ENCODE measurements around the gene AHNAK2.
A peak's percentile ranks its signal among the peaks of the same experiment; 100 is the strongest.

The AHNAK2 gene

GRCh38 chr14:104979758-104980610, 1.8 kb upstream of the AHNAK2 start (continued):
- TF ChIP-seq, protein P1, sequence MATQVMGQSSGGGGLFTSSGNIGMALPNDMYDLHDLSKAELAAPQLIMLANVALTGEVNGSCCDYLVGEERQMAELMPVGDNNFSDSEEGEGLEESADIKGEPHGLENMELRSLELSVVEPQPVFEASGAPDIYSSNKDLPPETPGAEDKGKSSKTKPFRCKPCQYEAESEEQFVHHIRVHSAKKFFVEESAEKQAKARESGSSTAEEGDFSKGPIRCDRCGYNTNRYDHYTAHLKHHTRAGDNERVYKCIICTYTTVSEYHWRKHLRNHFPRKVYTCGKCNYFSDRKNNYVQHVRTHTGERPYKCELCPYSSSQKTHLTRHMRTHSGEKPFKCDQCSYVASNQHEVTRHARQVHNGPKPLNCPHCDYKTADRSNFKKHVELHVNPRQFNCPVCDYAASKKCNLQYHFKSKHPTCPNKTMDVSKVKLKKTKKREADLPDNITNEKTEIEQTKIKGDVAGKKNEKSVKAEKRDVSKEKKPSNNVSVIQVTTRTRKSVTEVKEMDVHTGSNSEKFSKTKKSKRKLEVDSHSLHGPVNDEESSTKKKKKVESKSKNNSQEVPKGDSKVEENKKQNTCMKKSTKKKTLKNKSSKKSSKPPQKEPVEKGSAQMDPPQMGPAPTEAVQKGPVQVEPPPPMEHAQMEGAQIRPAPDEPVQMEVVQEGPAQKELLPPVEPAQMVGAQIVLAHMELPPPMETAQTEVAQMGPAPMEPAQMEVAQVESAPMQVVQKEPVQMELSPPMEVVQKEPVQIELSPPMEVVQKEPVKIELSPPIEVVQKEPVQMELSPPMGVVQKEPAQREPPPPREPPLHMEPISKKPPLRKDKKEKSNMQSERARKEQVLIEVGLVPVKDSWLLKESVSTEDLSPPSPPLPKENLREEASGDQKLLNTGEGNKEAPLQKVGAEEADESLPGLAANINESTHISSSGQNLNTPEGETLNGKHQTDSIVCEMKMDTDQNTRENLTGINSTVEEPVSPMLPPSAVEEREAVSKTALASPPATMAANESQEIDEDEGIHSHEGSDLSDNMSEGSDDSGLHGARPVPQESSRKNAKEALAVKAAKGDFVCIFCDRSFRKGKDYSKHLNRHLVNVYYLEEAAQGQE (tag by site-specific recombination; IDR thresholded peaks at IDR 0.05), result no peak
- peak; percentile 70 for TF ChIP-seq ZBTB20 (tag by site-specific recombination; IDR thresholded peaks at IDR 0.05)
- TF ChIP-seq ZNF394 (tag by site-specific recombination; IDR thresholded peaks at IDR 0.05; ENCODE audit: borderline replicate concordance), result no peak
- TF ChIP-seq ZNF623 (tag by site-specific recombination; IDR thresholded peaks at IDR 0.05), result no peak
- TF ChIP-seq ZNF658 (tag by site-specific recombination; IDR thresholded peaks at IDR 0.05), result no peak
- TF ChIP-seq ZNF114 (tag by site-specific recombination; IDR thresholded peaks at IDR 0.05), result no peak
- TF ChIP-seq ZNF112 (tag by site-specific recombination; IDR thresholded peaks at IDR 0.05), result no peak
- TF ChIP-seq, protein P2, sequence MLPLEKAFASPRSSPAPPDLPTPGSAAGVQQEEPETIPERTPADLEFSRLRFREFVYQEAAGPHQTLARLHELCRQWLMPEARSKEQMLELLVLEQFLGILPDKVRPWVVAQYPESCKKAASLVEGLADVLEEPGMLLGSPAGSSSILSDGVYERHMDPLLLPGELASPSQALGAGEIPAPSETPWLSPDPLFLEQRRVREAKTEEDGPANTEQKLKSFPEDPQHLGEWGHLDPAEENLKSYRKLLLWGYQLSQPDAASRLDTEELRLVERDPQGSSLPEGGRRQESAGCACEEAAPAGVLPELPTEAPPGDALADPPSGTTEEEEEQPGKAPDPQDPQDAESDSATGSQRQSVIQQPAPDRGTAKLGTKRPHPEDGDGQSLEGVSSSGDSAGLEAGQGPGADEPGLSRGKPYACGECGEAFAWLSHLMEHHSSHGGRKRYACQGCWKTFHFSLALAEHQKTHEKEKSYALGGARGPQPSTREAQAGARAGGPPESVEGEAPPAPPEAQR (tag by site-specific recombination; IDR thresholded peaks at IDR 0.05), result peak; percentile 76; the same call in 1 of the 2 replicates
- no peak; the same call in 1 of the 2 replicates for TF ChIP-seq ZNF747 (tag by site-specific recombination; IDR thresholded peaks at IDR 0.05)
- TF ChIP-seq, protein P3, sequence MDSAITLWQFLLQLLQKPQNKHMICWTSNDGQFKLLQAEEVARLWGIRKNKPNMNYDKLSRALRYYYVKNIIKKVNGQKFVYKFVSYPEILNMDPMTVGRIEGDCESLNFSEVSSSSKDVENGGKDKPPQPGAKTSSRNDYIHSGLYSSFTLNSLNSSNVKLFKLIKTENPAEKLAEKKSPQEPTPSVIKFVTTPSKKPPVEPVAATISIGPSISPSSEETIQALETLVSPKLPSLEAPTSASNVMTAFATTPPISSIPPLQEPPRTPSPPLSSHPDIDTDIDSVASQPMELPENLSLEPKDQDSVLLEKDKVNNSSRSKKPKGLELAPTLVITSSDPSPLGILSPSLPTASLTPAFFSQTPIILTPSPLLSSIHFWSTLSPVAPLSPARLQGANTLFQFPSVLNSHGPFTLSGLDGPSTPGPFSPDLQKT (IDR thresholded peaks at IDR 0.05; ENCODE audit: borderline replicate concordance, low read depth, low read length), result no peak
- TF ChIP-seq SCRT1 (tag by site-specific recombination; IDR thresholded peaks at IDR 0.05; ENCODE audit: borderline replicate concordance), result no peak
- TF ChIP-seq, protein P4, sequence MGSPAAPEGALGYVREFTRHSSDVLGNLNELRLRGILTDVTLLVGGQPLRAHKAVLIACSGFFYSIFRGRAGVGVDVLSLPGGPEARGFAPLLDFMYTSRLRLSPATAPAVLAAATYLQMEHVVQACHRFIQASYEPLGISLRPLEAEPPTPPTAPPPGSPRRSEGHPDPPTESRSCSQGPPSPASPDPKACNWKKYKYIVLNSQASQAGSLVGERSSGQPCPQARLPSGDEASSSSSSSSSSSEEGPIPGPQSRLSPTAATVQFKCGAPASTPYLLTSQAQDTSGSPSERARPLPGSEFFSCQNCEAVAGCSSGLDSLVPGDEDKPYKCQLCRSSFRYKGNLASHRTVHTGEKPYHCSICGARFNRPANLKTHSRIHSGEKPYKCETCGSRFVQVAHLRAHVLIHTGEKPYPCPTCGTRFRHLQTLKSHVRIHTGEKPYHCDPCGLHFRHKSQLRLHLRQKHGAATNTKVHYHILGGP (tag by site-specific recombination; IDR thresholded peaks at IDR 0.05), result no peak
- no peak for TF ChIP-seq KLF16 (tag by site-specific recombination; IDR thresholded peaks at IDR 0.05)
- TF ChIP-seq ZFP3 (tag by site-specific recombination; IDR thresholded peaks at IDR 0.05; ENCODE audit: low read depth), result no peak
- no peak for TF ChIP-seq ZBTB8A (tag by site-specific recombination; IDR thresholded peaks at IDR 0.05)
- no peak for TF ChIP-seq ZNF513 (tag by site-specific recombination; IDR thresholded peaks at IDR 0.05)
- TF ChIP-seq ZBTB48 (tag by site-specific recombination; IDR thresholded peaks at IDR 0.05), result peak; percentile 58; the same call in 1 of the 2 replicates
- TF ChIP-seq ZNF221 (tag by site-specific recombination; IDR thresholded peaks at IDR 0.05; ENCODE audit: borderline replicate concordance), result no peak
- no peak for TF ChIP-seq ZNF214 (tag by site-specific recombination; IDR thresholded peaks at IDR 0.05; ENCODE audit: borderline replicate concordance)
- TF ChIP-seq KLF1 (tag by site-specific recombination; IDR thresholded peaks at IDR 0.05), result peak; percentile 13; the same call in 1 of the 2 replicates
- TF ChIP-seq PRDM6 (tag by site-specific recombination; IDR thresholded peaks at IDR 0.05), result no peak
- no peak for TF ChIP-seq ZNF19 (tag by site-specific recombination; IDR thresholded peaks at IDR 0.05; ENCODE audit: low read depth)
- TF ChIP-seq ATF2 (tag by site-specific recombination; IDR thresholded peaks at IDR 0.05; ENCODE audit: low read depth), result no peak
- TF ChIP-seq MYNN (tag by site-specific recombination; IDR thresholded peaks at IDR 0.05; ENCODE audit: borderline replicate concordance), result no peak
- TF ChIP-seq KLF8 (tag by site-specific recombination; IDR thresholded peaks at IDR 0.05), result peak; percentile 70; the same call in 1 of the 2 replicates
- TF ChIP-seq ZNF274 (IDR thresholded peaks at IDR 0.05; ENCODE audit: low read length), result no peak
- no peak; the same call in 1 of the 2 replicates for TF ChIP-seq ZNF274 (tag by site-specific recombination; IDR thresholded peaks at IDR 0.05; ENCODE audit: borderline replicate concordance)

Measured in HEK293 (cell line).